Fibroblast of lung (primary cell): ENCODE measurements around the gene MBNL2. TPM values are rescaled to one million over a fixed set of nuclear protein-coding genes. Genes with fewer than 3 reads are reported as not detected.

ENCODE experiments used
- DNase-seq, 2 donors: peaks; one replicate each; pipeline versions ENCODE4 v3.0.0 to v3.0.0-alpha.2; 2010; ENCODE audit warnings: low read depth in 2 of 2
- H2AFZ ChIP-seq: 2 replicates; pipeline ENCODE4 v1.5.1; 2012; ENCODE audit warnings: low read length, control low read depth, inconsistent platforms
- H3K27ac ChIP-seq: 2 replicates; pipeline ENCODE4 v1.5.1; 2011; ENCODE audit warnings: low read length, control low read depth; ENCODE audit not compliant: insufficient read depth
- H3K27me3 ChIP-seq: 2 replicates; pipeline ENCODE4 v1.5.1; 2011; ENCODE audit warnings: mild to moderate bottlenecking, low read length; ENCODE audit not compliant: control insufficient read depth, insufficient read depth
- H3K36me3 ChIP-seq: 2 replicates; pipeline ENCODE4 v1.5.1; 2011; ENCODE audit warnings: low read length; ENCODE audit not compliant: control insufficient read depth, insufficient read depth
- H3K4me1 ChIP-seq: 2 replicates; pipeline ENCODE4 v1.5.1; 2011; ENCODE audit warnings: low read length; ENCODE audit not compliant: control insufficient read depth, insufficient read depth; ENCODE audit errors: extremely low read depth
- H3K4me2 ChIP-seq: 2 replicates; pipeline ENCODE4 v1.5.1; 2011; ENCODE audit warnings: low read length, control low read depth; ENCODE audit not compliant: insufficient read depth; ENCODE audit errors: extremely low read depth
- H3K4me3 ChIP-seq, 4 experiments: fragments of 200-600 bp in 1 of 4; sonication (generic) in 1 of 4; replicated peaks in 1 of 4; 2 replicates each; pipeline ENCODE4 v1.5.1; 2011 to 2016; ENCODE audit warnings: low read length in 4 of 4, low read depth in 3 of 4, mild to moderate bottlenecking in 3 of 4, control low read depth in 2 of 4, inconsistent platforms in 1 of 4, mixed read lengths in 1 of 4; ENCODE audit not compliant: insufficient read depth in 1 of 4; ENCODE audit errors: control extremely low read depth in 1 of 4
- H3K79me2 ChIP-seq: 2 replicates; pipeline ENCODE4 v1.5.1; 2012; ENCODE audit warnings: mild to moderate bottlenecking, low read length, inconsistent platforms; ENCODE audit not compliant: control insufficient read depth, insufficient read depth
- H3K9ac ChIP-seq: 2 replicates; pipeline ENCODE4 v1.5.1; 2011; ENCODE audit warnings: mild to moderate bottlenecking, low read length, control low read depth; ENCODE audit not compliant: insufficient read depth
- H3K9me3 ChIP-seq: 2 replicates; pipeline ENCODE4 v1.5.1; 2012; ENCODE audit warnings: low read depth, low read length; ENCODE audit not compliant: control insufficient read depth, insufficient read depth
- H4K20me1 ChIP-seq: 2 replicates; pipeline ENCODE4 v1.5.1; 2011; ENCODE audit warnings: low read length; ENCODE audit not compliant: control insufficient read depth, insufficient read depth; ENCODE audit errors: extremely low read depth
- CTCF ChIP-seq, 2 donors: IDR thresholded peaks in 1 of 2; conservative IDR thresholded peaks in 1 of 2; 1 replicate in 1 of 2; 2 replicates in 1 of 2; pipeline ENCODE4 v1.5.1; 2011 to 2012; ENCODE audit warnings: low read length in 2 of 2, control low read depth in 1 of 2, inconsistent platforms in 1 of 2, low read depth in 1 of 2, mild to moderate bottlenecking in 1 of 2
- EZH2 ChIP-seq: IDR thresholded peaks from 2 replicates; pipeline ENCODE4 v1.5.1; 2012; ENCODE audit warnings: low read length, control low read depth, mild to moderate bottlenecking; ENCODE audit errors: missing control alignments
- polyA plus RNA-seq, 2 donors: library from polyadenylated mRNA; depleted of rRNA in 1 of 2; stranded (reverse) in 1 of 2; unstranded in 1 of 2; fragments of >200 nt; gene quantifications; 2 replicates each; pipeline ENCODE4 v1.2.1, GENCODE V29; 2011 to 2012; ENCODE audit warnings: missing spikeins in 1 of 2
- total RNA-seq: library from RNA; depleted of rRNA; stranded (reverse); fragments of >200 nt; gene quantifications from 2 replicates; pipeline ENCODE4 v1.2.1, GENCODE V29; 2014

Gene MBNL2
- total and polyA plus RNA-seq, 2 donors (not counting 1 experiment from before 2014, with no cell fraction given): 48.9 to 61.1 TPM

- no peak for TF ChIP-seq CTCF (conservative IDR thresholded peaks at IDR 0.05 in 1 of 2, IDR thresholded peaks at IDR 0.05 in 1 of 2; ENCODE audit: low read depth in 1 of 2, low read length in 2 of 2)
- TF ChIP-seq EZH2: no peak
- H2AFZ ChIP-seq: no peak overlapping the region
- no peak overlapping the region for H3K9ac ChIP-seq
- H3K4me3 ChIP-seq: no peak overlapping the region
- peaks cover 6% of the 10 kb centered on the region for H3K4me1 ChIP-seq
- H3K27ac ChIP-seq: no peak overlapping the region
- no peak for DNase-seq
- no peak overlapping the region for H3K4me2 ChIP-seq
- H3K9me3 ChIP-seq: no peaks in the 10 kb centered on the region
- H4K20me1 ChIP-seq: no peaks in the 10 kb centered on the region
- H3K27me3 ChIP-seq: no peaks in the 10 kb centered on the region
- no peaks in the 10 kb centered on the region for H3K79me2 ChIP-seq
- no peaks in the 10 kb centered on the region for H3K36me3 ChIP-seq
Measured at GRCh38 chr13:97392020-97392419, 169.9 kb downstream of the MBNL2 start.

- H2AFZ ChIP-seq: no peak overlapping the region
- H4K20me1 ChIP-seq: no peaks in the 10 kb centered on the region
- no peaks in the 10 kb centered on the region for H3K9me3 ChIP-seq
- TF ChIP-seq CTCF (conservative IDR thresholded peaks at IDR 0.05 in 1 of 2, IDR thresholded peaks at IDR 0.05 in 1 of 2; ENCODE audit: low read depth in 1 of 2, low read length in 2 of 2) (no peak), EZH2 (no peak)
- H3K27ac ChIP-seq: no peak overlapping the region
- no peak overlapping the region for H3K9ac ChIP-seq
- no peaks in the 10 kb centered on the region for H3K36me3 ChIP-seq
- H3K79me2 ChIP-seq: no peaks in the 10 kb centered on the region
- DNase-seq: no peak
- H3K4me1 ChIP-seq: peaks cover 6% of the 10 kb centered on the region
- no peaks in the 10 kb centered on the region for H3K27me3 ChIP-seq
- no peak overlapping the region for H3K4me2 ChIP-seq
- no peak overlapping the region for H3K4me3 ChIP-seq
Measured at GRCh38 chr13:97394542-97394941, 172.4 kb downstream of the MBNL2 start.

- Histone ChIP-seq H3K4me3 (no peak overlapping the region), H3K27ac (peak overlapping the region; percentile 53), H3K4me1 (peaks cover 6% of the 10 kb centered on the region), H3K79me2 (no peaks in the 10 kb centered on the region), H3K36me3 (no peaks in the 10 kb centered on the region), H4K20me1 (no peaks in the 10 kb centered on the region), H3K4me2 (no peak overlapping the region), H3K9ac (no peak overlapping the region), H3K9me3 (no peaks in the 10 kb centered on the region), H2AFZ (no peak overlapping the region), H3K27me3 (no peaks in the 10 kb centered on the region)
- peak; percentile 52 to 55 for DNase-seq
- TF ChIP-seq CTCF (conservative IDR thresholded peaks at IDR 0.05 in 1 of 2, IDR thresholded peaks at IDR 0.05 in 1 of 2; ENCODE audit: low read depth in 1 of 2, low read length in 2 of 2) (no peak), EZH2 (no peak)
Measured at GRCh38 chr13:97395447-97396136, 173.5 kb downstream of the MBNL2 start.
